ENCODE data around the gene BCKDK.

Gene BCKDK

DNA sequence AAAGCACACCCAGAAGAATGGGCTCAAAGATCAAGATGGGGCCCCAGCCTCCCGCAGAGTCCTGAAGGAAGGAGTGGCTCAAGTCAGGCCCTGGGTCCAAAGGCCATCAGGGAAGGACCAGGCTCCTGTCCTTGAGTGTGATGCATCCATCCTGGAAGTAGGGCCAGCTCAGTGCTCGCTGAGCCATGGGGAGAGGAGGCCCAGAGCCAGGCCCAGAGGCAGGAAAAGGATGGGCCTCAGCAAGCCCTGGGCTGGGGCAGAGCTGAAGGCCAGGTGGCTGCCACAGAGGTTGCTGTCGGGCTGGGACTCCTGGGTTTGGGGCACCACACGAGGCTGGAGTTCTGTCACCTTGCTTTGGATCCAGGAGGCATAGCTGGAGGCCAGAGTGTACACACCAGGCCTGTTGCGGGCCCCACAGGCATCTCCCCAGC is 23.7 kb downstream of the BCKDK start:
- no peak for TF ChIP-seq CTCF (IDR thresholded peaks at IDR 0.05; ENCODE audit: low read depth, low read length, missing control alignments)
- no peak overlapping the region for H3K4me3 ChIP-seq (replicated peaks; ENCODE audit: low read depth, low read length)
- DNase-seq (ENCODE audit: extremely low read depth, low read depth): no peak

DNA sequence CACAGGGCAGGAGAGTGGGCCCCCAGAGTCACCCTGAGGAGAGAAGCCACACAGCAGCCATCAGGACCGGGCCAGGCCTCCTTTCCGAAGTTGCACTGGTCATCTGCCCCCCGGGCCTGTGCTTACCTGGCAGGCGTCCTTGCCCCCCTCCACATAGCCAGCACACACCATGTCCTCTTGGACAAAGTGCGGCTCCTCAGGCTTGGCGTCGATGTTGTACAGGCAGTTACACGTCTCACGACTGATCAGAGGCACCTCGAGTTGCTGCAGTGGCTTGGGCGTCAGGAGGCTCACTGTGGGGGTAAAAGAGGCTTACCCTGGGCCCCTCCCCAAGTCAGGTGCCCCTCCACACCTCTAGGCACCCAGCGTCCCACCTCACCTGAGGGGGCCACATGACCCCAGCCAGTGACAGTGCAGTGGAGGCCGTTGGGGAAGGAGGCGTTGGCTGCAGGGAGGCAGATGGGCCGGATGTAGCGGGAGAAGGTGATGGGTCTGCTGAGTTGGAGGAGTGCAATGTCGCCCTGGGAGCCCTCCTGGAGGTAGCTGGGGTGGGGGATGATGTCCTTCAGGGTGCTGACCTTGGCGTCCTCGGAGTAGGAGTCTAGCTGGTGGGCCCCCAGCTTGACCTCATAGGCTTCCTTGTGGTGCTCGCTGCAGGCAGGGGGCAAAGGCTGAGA is 24.3 kb downstream of the BCKDK start:
- H3K4me3 ChIP-seq (replicated peaks; ENCODE audit: low read depth, low read length): no peak overlapping the region
- DNase-seq (ENCODE audit: extremely low read depth, low read depth): no peak
- no peak for TF ChIP-seq CTCF (IDR thresholded peaks at IDR 0.05; ENCODE audit: low read depth, low read length, missing control alignments)

DNA sequence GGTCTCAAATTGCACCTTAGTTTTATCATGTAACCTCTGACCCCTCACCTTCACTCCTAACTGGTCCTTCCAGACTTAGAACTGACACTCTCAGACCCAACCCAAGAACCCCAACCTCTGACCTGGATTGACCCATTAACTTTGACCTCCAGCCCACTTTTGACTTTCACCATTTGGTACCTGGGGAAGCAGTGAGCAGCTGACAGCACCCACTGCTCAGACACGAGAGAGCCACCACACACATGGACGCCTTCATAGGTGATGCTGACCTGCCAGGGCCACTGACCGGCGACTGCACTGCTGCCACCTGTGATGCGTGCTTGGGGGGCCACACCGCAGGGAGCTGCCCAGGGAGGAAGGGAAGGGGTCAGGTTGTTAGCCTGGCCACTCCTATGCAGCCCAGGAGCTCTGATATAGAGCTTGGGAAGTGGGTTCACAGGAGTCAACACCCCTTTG is 24.9 kb downstream of the BCKDK start:
- no peak for TF ChIP-seq CTCF (IDR thresholded peaks at IDR 0.05; ENCODE audit: low read depth, low read length, missing control alignments)
- no peak for DNase-seq (ENCODE audit: extremely low read depth, low read depth)
- H3K4me3 ChIP-seq (replicated peaks; ENCODE audit: low read depth, low read length): no peak overlapping the region

DNA sequence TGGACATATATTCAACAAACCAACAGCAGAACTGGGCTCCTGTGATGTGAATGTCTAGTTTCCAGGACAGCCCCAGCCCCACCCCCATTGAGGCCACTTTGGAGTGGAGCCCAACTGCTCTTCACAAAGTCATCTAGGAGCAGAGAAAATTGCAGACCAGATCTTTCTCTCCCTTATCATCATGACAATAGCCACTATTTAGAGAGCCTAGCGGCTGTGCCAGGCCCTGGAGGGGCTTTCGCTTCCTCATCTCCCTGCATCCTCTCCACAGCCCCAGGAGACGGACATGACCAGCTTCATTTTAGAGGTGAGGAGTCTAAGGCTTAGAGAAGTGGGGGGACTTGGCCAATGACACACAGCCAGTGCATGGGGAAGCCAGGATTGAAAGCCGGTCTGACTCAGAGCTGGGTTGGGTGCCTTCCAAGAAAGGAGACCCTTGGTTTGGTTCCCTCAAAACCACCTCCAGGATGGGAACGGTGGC is 25.9 kb downstream of the BCKDK start:
- no peak for DNase-seq (ENCODE audit: extremely low read depth, low read depth)
- TF ChIP-seq CTCF (IDR thresholded peaks at IDR 0.05; ENCODE audit: low read depth, low read length, missing control alignments): no peak
- no peak overlapping the region for H3K4me3 ChIP-seq (replicated peaks; ENCODE audit: low read depth, low read length)

GRCh38 chr16:31134625-31135534 is 26.7 kb downstream of the BCKDK start:
- no peak for TF ChIP-seq CTCF (IDR thresholded peaks at IDR 0.05; ENCODE audit: low read depth, low read length, missing control alignments)
- no peak overlapping the region for H3K4me3 ChIP-seq (replicated peaks; ENCODE audit: low read depth, low read length)
- no peak for DNase-seq (ENCODE audit: extremely low read depth, low read depth)

GRCh38 chr16:31135535-31136286 is 27.5 kb downstream of the BCKDK start, which contains the start of gene PRSS8:
Gene PRSS8, minus strand, starts transcription at chr16:31135727. Its CDS starts 229 bp downstream, at chr16:31135498.
- H3K4me3 ChIP-seq (replicated peaks; ENCODE audit: low read depth, low read length): no peak within 1 kb of the TSS
- TF ChIP-seq CTCF (IDR thresholded peaks at IDR 0.05; ENCODE audit: low read depth, low read length, missing control alignments): no peak
- no peak for DNase-seq (ENCODE audit: extremely low read depth, low read depth)

Data from HFF-Myc (cell line).